ENCODE measurements around the gene STKLD1.

- TF ChIP-seq CTCF (IDR thresholded peaks at IDR 0.05), result no peak
- no peak for TF ChIP-seq POLR2A (IDR thresholded peaks at IDR 0.05)
Measured at GRCh38 chr9:133380734-133381133, 4.6 kb downstream of the STKLD1 start.

All from esophagus squamous epithelium (tissue), 4 donors.